ENCODE measurements around the gene CLUH.

Gene CLUH

DNA sequence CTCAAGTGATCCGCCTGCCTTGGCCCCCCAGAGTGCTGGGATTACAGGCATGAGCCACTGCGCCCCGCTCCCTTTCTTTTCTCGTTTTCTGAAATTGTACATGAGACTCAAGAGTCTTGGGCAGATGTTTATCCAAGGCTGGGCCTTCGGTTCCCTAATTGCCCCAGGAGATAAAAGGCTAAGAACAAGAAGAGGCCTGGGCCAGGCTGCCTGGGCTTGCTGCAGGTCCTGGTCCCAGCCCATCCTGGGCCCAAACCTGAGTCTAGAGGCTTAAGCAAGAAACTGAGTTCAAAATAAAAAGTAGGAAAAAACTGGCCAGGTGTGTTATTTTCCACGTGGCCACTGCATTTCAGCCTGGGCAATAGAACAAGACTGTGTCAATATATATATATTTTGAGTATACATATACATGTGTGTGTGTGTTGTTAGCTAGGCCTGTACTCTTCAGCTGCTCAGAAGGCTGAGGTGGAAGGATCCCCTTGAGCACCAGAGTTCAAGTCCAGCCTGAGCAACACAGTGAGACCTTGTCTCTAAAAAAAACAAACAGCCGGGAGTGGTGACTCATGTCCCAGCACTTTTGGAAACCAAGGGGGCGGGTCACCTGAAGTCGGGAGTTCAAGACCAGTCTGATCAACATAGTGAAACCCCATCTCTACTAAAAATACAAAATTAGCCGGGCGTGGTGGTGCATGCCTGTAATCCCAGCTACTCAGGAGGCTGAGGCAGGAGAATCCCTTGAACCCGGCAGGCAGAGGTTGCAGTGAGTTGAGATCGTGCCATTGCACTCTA lies 6.8 kb upstream of the CLUH start:
- no peak for DNase-seq (ENCODE audit: low read depth in 2 of 2)

DNA sequence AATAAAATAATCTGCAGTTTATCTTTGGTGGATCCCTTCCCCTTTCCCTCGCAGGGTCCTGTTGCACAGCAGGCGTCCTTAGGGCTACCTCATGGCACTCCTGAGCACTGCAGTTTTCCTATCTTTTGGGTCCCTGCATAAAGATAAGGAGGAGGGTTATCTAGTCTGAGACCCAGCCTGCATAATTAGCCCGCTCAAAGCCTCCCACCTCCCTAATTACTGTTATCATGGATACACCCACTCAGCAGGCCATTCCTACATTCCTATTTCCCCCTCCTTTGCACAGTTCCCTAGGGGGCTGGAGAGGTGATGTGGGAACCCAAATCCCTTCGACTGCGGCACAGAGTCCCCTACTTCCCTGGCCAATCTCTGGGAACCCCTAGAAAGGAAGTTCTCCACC lies 5.1 kb upstream of the CLUH start:
- no peak for DNase-seq (ENCODE audit: low read depth in 2 of 2)

DNA sequence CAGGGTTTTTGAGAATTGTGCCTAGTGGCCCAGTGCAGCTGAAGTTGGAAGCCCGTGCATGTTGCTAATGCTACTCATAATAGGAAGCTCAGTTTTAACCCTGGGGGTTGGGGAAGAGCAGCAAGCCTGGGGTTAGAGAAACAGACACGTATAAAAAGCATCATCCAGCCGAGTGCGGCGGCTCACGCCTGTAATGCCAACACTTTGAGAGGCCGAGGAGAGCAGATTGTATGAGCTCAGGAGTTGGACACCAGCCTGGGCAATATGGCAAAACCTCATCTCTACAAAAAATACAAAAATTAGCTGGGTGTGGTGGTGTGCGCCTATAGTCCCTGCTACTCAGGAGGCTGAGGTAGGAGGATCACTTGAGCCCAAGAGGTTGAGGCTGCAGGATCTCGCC lies 2.3 kb upstream of the CLUH start:
- no peak for DNase-seq (ENCODE audit: low read depth in 2 of 2)

DNA sequence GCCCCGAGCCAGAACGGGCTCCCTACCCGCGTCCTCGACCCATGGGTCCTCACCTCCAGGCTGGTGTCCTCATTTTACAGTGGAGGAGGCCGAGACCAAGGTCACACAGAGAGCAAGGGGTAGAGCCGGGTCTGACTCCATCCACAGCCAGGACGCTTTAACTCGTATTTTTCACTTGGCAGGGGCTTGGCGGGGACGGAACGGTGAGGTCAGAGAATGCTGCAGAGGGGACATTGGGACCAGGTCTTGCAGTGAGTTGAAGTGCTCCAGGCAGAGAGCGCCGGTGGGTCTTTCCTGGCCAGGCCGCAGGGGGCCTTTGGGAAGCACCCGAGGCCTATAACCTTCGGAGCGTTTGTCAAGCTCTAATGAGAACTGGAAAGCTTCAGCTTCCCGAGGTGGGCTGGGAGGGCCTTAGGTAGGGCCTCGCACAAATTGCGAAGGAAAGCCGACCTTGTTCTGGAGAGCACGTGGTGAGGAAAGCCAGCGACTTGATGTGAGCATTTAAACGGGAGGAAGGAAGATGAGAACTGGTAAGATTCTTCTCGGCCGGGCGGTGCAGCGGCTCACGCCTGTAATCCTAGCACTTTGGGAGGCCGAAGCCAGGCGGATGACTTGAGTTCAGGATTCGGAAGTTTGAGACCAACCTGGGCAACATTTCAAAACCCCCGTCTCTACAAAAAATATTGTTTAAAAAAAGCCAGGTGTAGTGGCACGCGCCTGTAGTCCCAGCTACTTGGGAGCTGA lies 908 bp upstream of the CLUH start:
- DNase-seq (ENCODE audit: low read depth in 2 of 2) = no peak

DNA sequence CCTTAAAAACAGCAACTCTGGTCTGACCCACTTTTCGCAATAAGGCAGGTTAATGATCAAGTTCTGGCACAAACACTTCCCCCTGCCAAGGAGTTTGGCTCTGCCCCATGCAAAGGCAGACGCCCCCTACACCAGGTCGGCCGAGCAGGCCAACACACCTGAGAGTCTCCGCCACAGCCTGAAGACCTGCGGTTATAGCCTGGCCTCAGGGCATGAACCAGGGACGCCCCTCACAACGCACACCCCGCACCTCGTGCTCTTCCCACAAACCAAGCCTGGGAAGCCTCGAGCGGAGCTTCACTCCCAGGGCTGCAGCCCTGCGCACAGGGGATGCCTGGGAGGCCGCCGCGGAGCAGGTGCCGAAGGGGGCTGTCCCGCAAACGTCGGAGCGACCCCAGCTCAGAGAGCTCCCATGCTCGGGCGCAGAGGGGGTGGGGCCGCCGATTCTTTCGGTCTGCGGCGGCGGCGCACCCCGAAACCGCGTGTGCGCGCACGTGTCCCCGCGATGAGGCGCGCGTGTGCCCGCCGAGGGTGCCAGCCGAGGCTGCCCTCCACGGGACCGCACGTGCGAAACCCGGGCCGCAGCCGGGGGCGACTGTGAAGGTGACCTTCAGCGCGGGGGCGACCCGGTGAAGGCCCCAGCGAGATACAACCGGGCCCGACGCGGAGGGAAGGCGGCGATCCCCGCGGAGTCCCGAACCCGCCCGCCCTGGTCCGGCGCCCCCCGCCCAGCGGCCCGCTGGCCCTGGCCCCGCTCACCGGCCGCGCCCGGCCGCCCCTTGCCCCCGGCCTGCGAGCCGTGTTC lies 559 bp downstream of the CLUH start:
- DNase-seq (ENCODE audit: low read depth in 2 of 2) = no peak

DNA sequence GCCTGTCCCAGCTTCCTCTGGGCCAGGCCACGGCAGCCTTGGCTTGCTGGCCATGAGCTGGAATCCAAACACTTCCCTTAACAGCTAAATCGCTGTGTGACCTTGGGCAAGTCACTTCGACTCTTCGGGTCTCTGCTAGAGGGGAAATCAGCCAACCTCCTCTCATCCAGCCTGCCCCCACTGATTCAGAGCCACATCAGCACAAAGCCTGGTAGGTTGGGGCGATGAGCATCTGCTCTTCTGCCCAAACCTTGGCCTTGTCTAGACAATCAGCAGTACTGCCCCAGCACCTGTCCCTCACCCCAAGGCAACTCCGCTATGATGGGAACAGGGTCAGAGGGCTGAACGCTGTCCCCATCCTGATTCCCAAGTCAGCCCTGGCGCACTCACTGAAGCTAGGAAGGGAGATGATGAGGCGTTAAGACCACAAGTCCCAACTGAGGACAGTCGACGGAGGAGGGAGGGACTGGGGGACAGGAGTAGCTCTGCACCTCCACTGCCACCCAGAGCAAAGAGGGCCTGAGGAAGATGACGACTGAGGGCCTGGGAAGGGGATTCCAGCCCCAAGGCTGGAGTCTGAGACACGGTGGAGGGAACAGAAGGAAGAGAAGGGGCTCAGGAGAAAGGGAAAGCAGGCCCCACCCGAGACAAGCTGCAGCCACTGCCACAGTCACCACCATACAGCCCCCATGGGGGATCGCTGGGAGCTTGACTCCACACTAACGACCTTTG lies 1.3 kb downstream of the CLUH start:
- no peak for DNase-seq (ENCODE audit: low read depth in 2 of 2)

DNA sequence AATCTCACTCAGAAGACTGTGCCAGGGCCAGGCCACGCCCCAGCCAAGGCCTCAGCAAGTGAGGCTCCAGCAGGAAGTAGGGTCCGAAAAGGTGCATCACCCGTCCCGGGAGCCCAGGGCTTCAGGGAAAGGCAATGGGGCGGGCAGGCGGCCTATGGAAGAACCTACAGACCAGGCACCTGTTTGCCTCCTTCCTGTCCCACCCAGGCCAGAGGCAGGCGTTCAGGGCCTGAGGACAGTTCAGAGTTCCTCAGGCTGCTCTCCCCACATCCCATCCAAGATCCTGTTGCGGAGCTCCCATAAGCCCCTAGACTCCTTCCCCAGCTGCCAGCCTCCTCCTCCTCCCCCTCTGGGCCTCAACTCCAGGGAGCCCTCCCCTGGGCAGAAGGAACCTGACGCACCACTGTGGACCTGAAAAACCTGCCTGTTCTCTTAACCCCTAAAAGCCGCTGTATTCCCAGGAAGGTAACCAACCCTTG lies 2.3 kb downstream of the CLUH start:
- no peak for DNase-seq (ENCODE audit: low read depth in 2 of 2)

DNA sequence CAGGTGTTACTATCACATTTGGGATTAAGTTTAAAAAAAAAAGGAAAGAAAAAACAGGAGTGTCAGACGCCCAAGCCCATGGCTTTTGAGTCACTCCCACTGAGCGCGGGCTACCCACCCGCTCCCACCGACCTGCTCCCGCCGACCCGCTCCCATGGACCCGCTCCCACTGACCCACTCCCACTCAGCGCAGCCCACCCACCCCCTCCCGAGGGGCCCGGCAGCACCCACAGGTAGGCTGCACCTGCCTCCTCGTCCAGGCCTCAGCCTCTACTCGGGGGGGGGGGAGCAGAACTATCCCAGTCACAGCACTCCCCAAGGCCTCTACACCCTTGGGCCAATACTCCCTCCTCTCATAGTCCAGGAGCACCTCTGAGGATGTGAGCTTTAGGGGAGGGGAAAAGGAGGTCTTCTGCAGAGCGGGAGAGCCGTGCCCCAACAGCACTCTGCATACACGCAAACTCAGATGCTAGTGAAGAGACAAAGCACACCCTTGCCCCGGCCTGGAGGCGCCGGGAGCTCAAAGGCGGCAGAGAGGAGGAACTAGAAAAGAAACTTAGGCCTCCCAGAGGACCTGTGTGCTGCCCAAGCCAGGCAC lies 2.9 kb downstream of the CLUH start:
- DNase-seq (ENCODE audit: low read depth in 2 of 2) = no peak

DNA sequence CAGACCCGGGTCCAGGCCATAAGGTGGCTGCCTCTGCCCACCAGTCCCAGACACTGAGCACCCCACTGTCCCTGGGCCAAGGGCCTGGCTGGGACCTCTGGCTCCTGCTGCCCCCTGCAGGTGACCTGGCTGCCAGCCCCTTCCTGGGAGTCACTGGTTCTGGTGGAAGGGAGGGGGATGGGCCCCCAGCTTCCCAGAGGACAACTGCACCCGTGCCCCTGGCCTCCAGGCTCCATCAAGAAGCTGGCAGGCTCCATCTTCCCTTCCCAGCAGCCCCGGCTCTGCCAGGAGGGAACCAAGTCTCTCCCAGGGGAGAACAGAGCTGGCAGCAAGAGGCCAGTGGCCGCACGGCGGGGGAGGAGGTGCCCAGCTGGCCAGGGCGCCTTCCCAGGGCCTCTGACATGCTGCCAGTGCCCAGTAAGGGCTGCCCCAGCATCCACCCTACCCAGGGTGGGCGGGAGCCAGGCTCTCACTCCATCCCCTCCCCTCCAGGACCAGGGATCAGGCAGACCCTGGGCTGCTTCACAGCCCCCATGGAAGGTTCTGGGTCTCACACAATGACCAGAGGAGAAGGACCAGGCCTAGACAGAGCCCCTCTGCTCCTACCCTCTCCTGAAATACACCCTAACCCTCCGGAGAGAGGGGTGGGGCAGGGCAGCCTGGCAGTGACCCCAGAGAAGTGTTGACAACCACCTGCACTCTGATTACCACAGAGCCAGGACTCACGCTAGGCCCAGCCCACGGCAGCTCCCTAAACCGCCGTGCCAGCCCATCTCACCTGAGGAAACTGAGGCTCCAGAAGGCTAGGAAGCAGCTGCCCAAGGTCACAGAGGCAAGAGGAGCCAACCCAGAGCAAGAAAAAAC lies 3.6 kb downstream of the CLUH start:
- no peak for DNase-seq (ENCODE audit: low read depth in 2 of 2)

DNA sequence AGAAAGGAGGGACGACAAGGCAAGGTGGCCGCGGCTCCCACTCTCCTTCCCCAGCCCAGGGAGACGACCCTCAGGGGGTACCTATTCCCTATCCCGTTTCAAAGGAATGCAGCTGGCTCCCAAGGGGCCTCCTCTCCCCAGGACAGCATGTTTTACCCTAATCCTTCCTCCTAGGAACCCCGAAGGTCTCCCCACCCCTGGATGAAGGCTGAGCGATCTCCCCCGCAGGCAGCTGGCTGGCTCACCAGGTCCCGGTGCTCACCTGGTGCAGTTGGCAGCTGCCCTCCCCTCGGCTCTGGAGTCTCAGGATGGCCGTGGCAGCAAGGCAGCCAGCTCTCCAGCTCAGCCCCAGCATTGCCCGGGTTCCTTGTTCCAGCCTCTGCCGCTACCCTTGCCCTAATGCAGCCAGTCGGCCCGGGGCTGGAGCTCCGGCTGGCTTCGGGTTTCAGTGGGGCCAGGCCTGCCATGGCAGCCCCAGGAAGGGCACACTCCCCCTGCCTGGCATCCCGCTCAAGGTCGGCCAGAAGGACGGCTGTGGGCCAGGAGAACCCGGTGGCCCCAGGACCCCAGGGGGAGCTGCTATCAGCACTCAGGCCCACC lies 4.6 kb downstream of the CLUH start:
- DNase-seq (ENCODE audit: low read depth in 2 of 2) = no peak

DNA sequence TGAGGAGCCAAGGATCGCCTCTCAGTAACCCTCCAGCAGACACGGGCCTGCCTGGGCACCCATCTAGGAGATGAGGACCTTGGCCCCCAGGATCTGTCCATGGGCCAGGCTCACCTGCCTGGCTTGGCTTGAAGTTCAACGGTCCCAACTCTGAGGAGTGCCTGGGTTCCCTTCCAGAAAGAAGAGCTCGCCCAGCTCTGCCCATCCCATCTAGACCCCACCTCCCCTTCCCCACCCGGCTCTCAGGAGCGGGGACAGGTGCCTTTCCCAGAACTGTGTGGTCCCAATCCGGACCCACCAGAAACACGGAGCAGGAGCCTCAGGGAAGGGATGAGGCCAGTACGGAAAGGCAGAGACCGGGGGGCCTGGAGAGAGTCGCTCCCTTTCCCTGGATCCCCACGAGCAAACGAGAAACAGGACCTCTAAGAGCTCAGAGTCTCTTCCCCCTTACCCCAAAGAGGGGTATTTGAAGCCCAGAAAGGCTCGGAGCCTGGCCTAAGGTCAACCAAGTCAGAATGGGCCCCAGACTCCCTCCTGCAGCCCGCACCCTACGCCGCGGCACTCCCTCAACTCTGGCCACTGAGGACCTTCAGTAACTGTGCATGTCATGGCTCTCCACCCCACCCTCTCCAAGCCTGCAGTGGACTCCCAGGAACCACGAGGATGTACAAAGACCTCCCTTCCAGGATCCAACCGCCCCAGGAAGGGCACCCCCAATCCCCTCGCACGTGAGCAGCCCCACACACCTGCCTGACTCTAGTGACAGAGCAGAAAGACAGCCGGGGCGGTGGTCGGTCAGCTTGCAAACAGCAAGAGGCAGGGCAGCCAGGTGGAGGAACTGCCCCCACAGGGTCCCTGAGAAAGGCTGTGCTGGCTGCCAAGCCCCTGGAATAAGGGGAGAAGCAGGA lies 5.4 kb downstream of the CLUH start:
- DNase-seq (ENCODE audit: low read depth in 2 of 2) = no peak

DNA sequence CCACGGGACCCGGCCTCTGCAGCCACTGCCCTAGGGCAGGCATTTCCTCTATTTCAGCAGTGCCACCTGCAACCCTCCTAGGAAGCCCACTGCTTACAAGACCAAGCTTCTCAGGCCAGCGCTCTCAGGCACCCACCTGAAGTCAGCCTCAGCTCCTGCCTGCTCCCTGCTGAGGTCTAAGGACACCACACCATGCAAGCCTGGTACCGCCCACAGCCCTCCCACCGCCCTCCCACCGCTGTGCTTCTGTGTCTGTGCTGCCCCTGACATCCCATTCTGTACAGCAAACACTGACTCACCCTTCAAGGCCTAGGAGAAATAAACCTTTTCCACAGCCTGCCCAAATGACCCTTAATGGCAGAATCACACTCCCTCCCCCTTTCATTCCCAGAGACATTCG lies 6.3 kb downstream of the CLUH start:
- DNase-seq (ENCODE audit: low read depth in 2 of 2) = no peak

DNA sequence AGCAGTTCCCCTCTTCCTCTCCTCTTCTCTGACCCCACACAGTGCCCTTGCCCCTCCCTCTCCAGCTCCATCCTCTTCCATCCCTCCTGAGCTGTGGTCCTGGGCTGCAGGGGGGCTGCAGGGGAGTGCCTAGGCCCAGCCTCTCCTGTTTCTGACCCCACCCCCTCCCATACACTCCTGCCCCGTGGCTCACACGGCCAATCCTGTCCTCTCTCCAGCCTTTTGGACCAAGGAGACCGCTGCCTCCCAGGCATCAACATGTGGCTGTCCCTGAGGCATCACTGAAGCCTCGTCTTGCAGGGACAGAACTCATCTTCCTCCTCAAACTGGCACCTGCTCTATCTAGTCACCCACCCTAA lies 6.7 kb downstream of the CLUH start:
- DNase-seq (ENCODE audit: low read depth in 2 of 2) = no peak

DNA sequence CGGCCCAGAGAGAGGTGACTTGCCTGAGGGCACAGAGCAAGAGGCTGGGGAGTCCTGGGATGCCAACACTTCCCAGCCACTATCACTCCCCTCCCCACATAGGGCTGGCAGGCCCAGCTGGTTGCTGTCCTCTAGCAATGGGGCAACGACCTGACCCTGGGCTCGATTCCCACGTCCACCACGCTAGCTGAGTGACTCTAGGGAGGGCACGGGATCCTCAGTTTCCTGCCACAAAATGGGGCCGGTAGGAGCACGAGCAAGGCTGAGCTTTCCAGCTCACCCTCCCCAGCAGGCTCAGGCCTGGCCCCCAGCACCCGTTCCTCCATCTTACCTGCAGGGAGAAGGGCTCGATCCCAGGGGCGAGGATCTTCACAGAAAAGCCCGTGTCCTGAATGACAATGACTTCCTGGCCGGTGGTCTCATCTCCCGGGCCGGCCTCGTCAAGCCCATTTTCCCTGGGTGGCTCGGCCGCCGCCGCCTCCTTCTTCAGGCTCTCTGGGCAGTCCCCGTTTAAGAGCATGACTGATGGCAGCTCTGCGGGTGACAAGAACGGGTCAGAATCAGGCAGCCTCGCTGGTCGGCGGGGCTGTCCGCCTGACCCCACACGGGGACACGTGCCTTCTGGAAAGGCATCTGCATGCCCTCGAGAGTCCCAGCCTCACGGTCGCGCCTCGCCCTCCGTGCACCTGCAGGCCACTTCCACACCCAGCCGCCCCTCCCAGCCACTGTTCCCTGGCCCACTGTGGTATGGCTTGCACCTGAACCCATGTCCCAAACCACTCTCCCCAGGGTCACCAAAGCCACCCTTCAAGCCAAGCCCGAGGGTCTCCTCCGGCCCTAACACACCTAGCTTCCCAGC lies 7.3 kb downstream of the CLUH start:
- DNase-seq (ENCODE audit: low read depth in 2 of 2) = no peak

DNA sequence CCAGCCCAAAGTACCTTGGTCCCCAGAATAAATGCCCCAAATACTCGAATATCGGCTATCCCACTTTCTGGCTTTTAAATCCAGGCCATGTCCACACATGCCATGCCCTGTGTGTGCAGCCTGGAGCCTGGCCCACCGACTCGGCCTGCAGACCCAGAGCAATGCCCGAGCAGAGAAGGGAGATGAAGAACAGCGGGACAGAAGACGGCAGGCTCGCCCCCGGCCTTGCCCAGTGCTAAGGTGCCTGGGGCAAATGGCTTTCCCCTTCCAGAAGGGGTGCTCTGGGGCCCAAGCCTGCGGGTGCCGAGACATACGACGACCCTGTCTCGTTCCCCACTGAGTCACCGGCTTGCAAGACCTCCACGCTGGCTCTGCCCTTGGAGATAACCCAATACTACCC lies 8.0 kb downstream of the CLUH start:
- no peak for DNase-seq (ENCODE audit: low read depth in 2 of 2)

DNA sequence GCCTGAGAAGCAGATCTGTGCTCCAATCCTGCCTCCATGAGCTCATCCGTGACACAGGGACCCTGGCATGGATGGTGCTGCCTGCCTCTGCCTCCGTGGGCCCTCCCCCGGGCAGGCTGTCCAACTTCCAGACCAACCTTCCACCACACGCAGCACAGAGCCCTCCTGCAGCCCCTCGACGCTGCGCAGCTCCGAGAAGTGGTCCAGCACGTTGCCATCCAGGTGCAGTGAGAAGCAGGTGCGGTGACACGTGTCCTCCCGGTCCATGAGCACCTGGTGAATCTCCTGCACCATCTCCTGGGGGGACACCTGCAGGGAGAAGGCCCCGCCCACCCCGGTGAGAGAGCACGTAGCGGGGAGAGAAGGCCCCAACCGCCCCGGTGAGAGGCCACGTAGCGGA lies 8.4 kb downstream of the CLUH start:
- DNase-seq (ENCODE audit: low read depth in 2 of 2) = no peak

DNA sequence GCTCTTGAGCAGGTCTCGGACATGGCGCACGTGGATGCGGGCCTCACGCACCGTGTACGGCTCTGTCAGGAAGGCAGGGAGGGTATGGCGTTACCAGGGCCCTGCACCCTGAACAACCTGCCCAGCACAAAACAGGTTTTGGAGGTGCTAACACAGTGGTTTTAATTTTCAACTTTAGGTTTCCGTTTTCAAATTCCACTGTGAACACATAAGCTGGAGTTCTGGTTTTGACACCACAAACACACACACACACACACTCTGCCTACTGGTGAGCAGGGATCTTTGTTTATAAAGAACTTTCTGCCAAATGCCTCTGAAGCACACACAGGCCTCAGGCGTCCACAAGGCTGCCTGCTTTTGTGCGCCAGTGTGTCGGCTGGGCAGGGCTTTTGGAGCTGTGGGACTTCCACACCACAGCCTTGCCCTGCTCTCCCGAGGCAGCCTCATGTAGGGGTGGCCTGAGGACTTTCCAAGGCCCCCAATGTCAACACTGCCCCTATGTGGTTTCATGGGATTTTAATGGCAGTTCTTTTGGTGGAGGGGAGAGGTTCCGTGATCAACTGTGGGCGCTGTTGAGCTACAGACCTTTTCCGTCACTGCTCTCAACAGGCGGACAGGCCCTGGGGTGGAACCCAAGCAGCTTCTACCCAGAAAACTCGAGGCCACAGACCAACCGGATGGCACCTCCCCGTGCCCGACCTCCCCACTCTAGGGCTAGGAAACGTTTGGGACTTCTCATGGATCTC lies 9.4 kb downstream of the CLUH start:
- no peak for DNase-seq (ENCODE audit: low read depth in 2 of 2)

Data from stimulated activated CD8-positive, alpha-beta memory T cell treated with anti-CD3 and anti-CD28 coated beads, Interleukin-15, amount 100 ng/mL, for 48 hours (primary cell).